Measurements from ENCODE around the gene CSMD2. TPM values are rescaled to one million over a fixed set of nuclear protein-coding genes. Genes with fewer than 3 reads are reported as not detected.

Gene CSMD2
- total and polyA plus RNA-seq, 2 experiments from 2014 or later, result 5.3 to 16.6 TPM

- ATAC-seq (no peak), DNase-seq (ENCODE audit: low spot score) (no peak)
- H3K4me1 Mint-ChIP-seq, result peaks cover 3% of the 10 kb centered on the region; the same call in 2 of the 3 replicates
- H2AFZ ChIP-seq, result no peak overlapping the region
- no peak overlapping the region for H3K27ac ChIP-seq (ENCODE audit: low read depth)
- H3K4me2 ChIP-seq, result no peak overlapping the region
- H3K79me2 ChIP-seq (replicated peaks; ENCODE audit: insufficient read depth), result peaks cover 15% of the 10 kb centered on the region
- H3K4me3 ChIP-seq, result no peak overlapping the region
- no peak overlapping the region for H3K27ac Mint-ChIP-seq
- H3F3A ChIP-seq (replicated peaks; ENCODE audit: low read depth), result no peaks in the 10 kb centered on the region
- H3K36me3 Mint-ChIP-seq (ENCODE audit: low read depth), result peaks cover 35% of the 10 kb centered on the region
- H3K9me2 ChIP-seq (ENCODE audit: insufficient read depth), result 0 out of 2 replicates have a peak, but pooled peaks cover 9% of the 10 kb centered on the region
- H3K36me3 ChIP-seq (ENCODE audit: insufficient read depth), result no peaks in the 10 kb centered on the region; the same call in 1 of the 2 replicates
- no peak overlapping the region for H3K4me3 Mint-ChIP-seq
- H3K9me3 Mint-ChIP-seq, result no peaks in the 10 kb centered on the region
- TF ChIP-seq STAT1 (IDR thresholded peaks at IDR 0.05; ENCODE audit: unreplicated experiment) (no peak), ZNF331 (CRISPR knock-in tag; IDR thresholded peaks at IDR 0.05; ENCODE audit: low read depth) (no peak), POLR2AphosphoS5 (IDR thresholded peaks at IDR 0.05; ENCODE audit: low read depth) (no peak), JUNB (IDR thresholded peaks at IDR 0.05; ENCODE audit: unreplicated experiment) (no peak), EZH2 (IDR thresholded peaks at IDR 0.05; ENCODE audit: low read depth, unreplicated experiment) (no peak), CREB1 (CRISPR knock-in tag; IDR thresholded peaks at IDR 0.05; ENCODE audit: low read depth) (no peak), NANOG (IDR thresholded peaks at IDR 0.05; ENCODE audit: borderline replicate concordance) (no peak), EZH2phosphoT487 (IDR thresholded peaks at IDR 0.05; ENCODE audit: unreplicated experiment) (no peak), REST (IDR thresholded peaks at IDR 0.05; ENCODE audit: unreplicated experiment) (no peak)
- TF ChIP-seq, protein P1, sequence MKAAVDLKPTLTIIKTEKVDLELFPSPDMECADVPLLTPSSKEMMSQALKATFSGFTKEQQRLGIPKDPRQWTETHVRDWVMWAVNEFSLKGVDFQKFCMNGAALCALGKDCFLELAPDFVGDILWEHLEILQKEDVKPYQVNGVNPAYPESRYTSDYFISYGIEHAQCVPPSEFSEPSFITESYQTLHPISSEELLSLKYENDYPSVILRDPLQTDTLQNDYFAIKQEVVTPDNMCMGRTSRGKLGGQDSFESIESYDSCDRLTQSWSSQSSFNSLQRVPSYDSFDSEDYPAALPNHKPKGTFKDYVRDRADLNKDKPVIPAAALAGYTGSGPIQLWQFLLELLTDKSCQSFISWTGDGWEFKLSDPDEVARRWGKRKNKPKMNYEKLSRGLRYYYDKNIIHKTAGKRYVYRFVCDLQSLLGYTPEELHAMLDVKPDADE (IDR thresholded peaks at IDR 0.05), result no peak
- TF ChIP-seq, protein P2, sequence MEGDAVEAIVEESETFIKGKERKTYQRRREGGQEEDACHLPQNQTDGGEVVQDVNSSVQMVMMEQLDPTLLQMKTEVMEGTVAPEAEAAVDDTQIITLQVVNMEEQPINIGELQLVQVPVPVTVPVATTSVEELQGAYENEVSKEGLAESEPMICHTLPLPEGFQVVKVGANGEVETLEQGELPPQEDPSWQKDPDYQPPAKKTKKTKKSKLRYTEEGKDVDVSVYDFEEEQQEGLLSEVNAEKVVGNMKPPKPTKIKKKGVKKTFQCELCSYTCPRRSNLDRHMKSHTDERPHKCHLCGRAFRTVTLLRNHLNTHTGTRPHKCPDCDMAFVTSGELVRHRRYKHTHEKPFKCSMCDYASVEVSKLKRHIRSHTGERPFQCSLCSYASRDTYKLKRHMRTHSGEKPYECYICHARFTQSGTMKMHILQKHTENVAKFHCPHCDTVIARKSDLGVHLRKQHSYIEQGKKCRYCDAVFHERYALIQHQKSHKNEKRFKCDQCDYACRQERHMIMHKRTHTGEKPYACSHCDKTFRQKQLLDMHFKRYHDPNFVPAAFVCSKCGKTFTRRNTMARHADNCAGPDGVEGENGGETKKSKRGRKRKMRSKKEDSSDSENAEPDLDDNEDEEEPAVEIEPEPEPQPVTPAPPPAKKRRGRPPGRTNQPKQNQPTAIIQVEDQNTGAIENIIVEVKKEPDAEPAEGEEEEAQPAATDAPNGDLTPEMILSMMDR (conservative IDR thresholded peaks at IDR 0.05; ENCODE audit: low read depth in 2 of 2), result no peak
- H3K27me3 Mint-ChIP-seq (ENCODE audit: insufficient read depth, low read depth, poor library complexity), result peaks cover 19% of the 10 kb centered on the region
- no peaks in the 10 kb centered on the region for H3K4me1 ChIP-seq (ENCODE audit: insufficient read depth)
- no peaks in the 10 kb centered on the region for H4K20me1 ChIP-seq (replicated peaks; ENCODE audit: insufficient read depth)
- no peaks in the 10 kb centered on the region for H3K27me3 ChIP-seq (ENCODE audit: insufficient read depth)
Measured at GRCh38 chr1:34128186-34128889, 36.7 kb downstream of the CSMD2 start.
